Stimulated activated CD8-positive, alpha-beta memory T cell treated with anti-CD3 and anti-CD28 coated beads, Interleukin-12 subunit alpha, Interleukin-12 subunit beta, amount 100 ng/mL, for 24 hours (primary cell): ENCODE results near the gene TBC1D14.
A peak's percentile ranks its signal among the peaks of the same experiment; 100 is the strongest.
"Not testable (repeated sequence)": the region's sequence is repeated elsewhere in the genome, so short reads cannot be mapped to it uniquely, and the experiment has no call there.

Experiments
- DNase-seq: peaks from one replicate; pipeline ENCODE4 v3.0.0-alpha.2; 2020; ENCODE audit errors: extremely low read depth

TBC1D14 gene

DNA sequence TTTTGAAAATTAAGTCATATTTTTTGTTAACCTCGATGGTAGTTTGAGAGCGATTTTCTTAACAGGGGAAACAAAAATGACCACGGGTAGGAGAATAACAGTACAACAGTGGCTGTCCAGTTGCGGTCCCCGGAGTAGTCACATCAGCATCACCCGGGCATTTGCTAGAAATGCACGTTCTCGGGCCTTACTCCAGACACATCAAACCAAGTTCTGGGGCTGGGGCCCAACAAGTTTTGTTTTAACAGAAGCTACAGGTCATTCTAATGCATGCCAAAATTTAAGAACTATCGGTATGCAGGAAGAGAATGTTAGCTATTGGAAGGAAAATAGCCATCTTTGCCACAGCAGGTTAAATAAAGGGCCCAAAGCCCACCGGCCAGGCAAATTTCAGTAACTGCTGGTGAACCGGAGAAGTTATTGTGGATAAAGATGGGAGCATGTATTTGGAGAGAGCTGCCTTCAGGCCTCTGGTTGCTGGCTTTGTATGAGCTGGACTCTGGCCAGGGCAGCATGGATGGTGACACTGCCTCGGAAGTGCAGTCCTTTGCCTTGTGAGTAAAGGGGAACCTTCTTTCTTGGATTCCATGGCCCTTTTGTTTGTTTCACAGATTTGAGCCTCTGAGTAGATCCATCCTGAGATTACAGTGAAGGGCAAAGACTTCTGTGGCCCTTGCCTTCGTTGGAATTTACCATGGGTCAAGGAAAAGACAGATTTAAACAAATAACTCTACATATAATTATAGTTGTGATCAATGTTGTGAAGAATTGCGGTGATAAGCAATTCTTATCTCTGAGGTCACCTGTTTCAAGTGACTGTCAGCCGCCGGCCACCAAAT lies 62.1 kb downstream of the TBC1D14 start:
- DNase-seq: no peak

DNA sequence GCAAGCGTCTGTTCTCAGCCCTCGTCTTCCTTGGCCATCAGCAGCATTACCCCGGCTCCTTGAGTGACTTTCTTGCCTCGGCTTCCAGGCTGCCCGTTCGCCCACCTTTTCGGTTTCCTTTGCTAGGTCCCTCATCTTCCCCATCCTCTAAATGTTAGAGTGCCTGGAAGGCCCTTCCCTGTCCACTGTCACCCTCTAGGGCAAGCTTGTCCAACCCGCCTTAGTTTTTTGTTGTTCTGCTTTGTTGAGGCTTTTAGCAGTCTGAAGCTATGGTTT lies 62.7 kb downstream of the TBC1D14 start:
- DNase-seq: no peak

DNA sequence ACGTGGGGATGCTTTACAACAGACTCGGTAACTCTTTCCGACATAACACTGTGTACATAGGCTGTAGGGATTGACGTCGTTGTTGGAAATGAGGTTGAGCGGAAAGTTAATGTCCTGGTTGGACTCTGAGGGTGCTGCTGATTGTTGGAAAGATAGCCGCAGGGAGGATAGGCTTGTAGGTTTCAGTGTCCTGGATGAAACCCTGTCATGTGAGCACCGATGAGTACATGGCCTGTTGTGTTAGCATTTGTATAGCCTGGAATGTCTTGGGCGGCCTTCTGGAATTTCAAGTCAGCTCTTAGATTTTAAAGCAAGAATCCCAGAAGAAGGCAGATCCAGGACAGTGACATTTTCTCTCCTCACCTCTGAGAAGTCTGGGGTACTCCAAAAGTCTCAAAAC lies 63.3 kb downstream of the TBC1D14 start:
- no peak for DNase-seq

DNA sequence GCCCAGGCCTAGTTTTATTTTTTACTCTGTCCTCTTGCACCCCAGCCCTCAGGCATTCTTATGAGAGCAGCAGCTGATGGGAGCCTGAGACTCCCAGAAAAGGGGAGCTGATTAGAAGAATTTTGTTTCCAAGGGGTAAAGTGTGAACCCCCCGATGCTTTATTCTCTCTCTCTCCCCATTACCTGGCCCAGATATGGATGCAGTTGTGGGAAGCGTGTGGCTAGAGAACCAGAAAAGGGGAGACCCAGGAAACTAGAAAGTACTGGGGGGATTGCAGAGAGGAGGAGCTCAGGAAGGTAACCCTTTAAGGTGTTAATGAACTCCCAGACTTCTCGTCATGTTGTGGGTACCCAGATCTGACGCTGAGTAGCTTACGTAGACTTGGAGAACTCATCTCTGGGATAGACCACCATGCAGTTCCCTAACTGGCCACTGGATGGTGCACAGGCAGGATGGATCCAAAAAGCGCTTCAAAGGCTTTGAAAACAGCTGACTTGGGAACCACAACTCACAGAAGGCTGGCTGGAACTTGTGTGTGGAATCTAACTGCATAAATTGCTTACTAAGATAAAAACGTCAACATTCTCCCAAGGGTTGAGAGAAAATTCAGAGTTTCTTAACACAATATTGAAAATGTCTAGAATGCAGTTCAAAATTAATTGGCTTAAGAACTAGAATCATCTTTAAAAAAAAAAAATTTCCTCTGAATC lies 64.7 kb downstream of the TBC1D14 start:
- DNase-seq: peak; percentile 47

DNA sequence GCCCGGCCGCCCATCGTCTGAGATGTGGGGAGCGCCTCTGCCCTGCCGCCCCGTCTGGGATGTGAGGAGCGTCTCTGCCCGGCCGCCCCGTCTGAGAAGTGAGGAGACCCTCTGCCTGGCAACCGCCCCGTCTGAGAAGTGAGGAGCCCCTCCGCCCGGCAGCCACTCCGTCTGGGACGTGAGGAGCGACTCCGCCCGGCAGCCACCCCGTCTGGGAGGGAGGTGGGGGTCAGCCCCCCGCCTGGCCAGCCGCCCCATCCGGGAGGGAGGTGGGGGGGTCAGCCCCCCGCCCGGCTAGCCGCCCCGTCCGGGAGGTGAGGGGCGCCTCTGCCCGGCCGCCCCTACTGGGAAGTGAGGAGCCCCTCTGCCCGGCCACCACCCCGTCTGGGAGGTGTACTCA lies 68.2 kb downstream of the TBC1D14 start:
- not testable (repeated sequence) for DNase-seq

DNA sequence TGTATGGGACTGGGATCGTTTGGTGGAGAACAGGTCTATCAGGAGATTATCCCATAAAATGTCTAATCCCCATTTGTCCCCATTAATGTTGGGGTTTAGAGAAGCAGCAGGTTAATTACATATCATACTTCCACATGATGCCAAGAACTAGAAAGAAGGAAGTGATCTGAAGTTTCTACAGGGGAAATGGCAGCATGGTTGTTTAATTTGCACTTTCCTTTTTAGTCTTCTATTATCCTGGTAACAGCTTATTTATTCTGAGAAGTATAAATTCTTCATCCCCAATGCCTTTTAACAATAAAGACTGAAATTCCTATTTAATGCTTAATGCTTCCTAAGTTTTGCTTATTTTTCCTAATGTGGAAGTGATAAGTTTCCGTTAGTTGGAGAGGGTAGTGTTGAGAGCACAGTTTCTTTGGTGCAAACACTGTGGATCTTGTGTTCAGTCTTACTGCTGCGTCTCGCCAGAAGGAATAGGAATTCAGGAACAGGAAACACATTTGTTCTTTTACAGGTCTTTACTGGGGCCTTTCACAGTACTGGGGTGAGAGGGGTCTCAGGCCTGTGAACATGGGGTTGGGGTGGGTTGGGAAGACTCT lies 74.0 kb downstream of the TBC1D14 start:
- no peak for DNase-seq

DNA sequence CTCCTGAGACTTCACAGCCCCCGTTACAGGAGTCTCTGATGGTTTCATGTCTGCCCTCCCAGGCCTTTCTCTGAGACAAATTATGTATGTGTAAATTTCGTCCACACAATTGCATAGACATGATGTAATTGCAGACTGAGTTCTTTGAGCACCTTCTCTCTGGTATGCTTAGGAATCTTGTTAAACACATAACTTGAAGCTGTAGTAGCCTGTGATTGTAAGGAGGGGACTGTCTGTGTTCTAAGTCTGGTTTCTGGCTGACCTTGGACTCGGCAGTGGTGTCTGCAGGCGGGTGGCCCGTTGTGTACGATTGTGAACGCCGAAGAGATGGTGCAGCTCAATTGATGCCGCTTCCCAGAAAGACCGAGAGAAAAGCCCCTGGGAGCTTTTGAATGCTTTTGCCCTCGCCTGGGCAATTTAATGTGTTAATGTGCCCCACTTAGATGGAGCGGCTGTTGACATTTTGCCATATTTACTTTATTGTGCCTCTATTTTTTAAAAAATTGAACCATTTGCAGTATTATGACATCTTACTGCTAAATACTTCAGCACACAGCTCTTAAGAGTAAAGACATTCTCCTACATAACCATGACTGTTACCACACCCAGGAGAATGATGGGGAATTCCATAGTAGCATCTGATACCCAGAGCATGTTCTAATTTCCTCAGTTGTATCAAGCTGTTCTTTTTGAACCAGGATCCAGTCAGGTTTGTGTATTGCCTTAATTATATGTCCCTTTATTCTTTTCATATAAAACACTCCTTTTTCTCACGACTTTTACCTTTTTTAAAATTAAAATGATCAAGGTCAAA lies 75.2 kb downstream of the TBC1D14 start:
- DNase-seq: no peak

DNA sequence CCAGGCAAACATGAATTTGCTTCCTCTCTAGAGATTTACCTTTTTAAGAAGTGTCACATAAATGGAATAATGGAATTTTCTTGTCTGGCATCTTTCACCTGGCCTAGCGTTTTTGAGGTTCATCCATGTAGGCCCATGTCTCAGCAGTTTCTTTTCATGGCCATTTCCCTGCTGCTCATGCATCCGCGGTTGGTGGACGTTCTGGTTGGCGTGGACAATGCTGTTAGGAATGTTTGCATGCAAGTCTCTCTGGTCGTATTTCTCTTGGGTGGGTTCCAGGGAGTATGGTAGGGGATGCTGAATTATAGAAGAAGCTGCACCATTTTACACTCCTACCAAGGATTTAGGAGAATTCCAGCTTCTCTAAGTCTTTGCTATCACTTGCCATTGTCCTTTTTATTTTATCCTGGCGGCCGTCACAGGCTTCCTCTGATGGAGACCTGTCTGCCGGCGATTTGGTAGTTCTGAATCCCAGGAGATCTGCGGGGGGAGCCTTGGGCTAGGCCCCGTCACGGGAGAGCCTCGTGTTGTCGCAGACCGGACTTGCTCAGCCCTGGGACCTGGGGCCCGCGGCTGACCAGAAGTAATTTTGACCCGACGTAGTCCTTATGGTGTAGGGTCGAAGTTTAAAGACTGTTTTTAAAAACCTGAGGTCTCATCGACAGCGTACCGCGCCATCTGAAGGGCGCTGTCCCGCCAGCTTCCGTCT lies 76.6 kb downstream of the TBC1D14 start:
- DNase-seq: no peak

DNA sequence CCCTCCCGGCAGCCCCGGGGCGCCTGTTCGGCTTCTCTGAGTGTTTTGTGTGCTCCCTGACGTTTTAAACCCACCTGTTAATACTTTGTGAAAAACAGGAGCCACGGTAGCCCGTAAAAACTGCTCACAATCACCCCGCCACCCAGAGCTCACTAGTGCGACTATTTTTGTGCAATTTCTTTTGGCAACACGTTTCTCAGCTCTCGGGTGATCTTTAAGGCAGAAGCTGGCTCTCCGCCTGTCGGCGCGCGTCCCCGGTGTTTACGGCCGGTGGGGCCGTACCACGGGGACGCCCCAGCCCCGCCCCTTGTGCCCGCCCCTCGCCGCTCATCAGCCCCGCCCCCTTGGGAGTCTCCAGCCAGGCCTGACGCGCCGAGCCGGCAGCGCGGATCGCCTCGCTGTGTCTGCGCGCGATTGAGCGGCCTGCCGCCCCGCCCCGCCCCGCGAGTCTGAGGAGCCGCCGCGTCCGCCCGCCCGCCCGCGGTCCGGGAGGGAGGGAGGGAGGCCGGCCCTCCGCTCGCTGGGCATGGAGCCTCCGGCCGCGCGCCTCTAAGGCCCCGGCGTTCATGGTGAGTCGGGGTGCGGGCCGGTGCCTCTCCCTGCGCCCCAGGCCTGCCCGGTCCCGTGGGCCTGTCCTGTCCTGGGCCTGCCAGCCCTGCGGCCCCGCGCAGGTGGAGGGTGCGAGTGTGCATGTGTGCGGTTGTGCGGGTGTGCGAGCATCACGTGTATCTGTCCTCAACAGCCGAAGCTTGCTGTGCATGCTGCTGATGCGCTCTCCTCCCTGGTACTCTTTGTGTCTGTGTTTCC lies 77.4 kb downstream of the TBC1D14 start:
- peak; percentile 78 for DNase-seq

DNA sequence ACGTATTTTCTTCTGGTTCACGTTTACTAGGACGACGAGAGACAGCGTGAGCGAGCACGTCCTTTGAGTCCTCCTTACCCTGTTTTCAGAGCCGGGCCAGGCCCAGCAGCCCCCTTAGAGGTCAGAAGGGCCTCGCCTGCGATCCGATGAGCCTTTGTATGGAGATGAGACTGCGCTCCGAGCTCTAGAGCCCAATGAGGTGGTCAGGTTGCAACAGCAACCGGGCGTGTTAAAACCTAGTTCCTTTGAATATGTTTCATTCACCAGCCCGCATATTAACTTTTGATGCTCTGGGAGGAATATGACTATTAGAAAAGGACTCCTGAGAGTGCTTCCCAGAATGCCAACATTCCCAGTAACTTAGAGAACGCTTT lies 77.9 kb downstream of the TBC1D14 start:
- DNase-seq: no peak

DNA sequence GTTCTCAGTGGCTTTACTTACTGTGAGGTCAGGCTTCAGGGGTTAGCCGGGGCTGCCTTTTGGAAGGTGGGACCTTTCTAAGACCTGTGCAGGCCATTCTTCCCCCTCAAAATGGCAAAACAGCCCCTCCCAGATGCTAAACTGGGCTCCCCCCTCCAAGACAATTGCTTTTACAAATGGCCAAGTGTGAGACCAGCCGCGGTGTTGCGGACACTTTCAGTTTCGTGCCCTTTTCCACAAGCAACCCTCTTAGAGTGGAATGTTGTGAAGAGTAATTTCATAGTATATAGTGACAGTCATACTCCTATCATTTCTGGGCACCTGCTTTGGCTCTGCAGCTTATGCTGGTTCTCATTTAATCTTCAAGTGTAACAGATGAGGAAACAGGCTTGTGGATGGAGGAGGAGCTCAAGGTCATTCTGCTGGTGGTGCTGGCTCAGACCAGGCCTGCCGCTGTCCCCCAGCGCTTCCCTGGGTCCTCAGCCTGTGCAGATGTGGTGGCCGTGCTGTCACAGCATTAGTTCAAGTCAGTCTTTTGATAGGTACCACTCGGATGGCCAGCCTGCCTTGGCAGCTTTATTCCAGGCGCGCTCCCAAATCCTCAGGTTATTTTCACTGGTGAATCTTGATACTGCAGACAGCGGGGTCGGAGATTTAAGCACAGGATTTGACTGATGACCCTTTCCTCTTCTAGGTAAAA lies 78.5 kb downstream of the TBC1D14 start:
- DNase-seq: no peak

DNA sequence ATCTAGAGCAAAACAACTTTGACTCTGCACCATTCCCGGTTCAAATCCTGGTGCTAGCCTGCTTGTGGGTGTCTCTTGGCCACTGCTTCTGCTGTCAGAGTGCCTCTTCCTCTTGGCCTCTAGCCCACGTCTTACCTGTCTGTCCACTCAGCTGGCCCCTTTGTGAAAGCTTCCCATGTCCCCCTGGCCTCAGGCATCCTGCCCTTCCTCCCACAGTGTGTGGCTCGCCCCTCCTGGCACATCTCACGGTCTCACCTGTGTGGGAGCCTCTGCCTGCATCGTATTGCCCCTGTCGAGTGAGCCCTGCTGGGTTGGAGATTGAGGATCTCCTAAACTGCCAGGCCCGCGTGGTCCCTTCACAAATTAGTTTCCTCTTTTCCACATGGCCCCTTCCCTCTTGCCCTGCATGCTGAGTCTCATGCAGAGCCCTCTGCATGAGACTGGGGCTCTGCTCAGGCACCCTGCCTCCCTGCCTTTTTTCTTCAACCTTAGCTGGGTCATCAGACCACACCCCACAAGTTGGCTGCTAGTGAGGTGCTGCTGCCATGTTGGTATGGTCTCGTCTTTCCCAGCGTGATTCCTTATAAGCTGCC lies 79.8 kb downstream of the TBC1D14 start:
- no peak for DNase-seq

DNA sequence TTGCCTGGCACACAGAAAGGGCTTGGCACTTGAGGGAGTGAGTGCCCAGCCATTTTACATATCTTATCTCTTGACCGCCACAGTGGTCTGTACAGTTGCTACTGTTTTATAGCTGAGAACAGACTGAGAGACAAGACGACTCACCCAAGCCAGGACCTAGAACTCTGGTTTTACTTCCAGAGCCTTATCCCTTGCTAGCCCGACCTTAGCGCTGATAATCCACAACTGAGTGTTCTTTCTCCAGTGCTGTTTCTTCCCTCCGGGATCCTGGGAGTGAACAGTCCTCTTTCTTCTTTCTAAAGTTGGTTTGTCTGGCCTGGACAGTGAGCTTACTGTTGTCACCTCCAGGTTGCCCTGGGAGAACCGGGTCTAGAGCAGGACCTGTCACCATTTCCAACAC lies 81.0 kb downstream of the TBC1D14 start:
- no peak for DNase-seq

DNA sequence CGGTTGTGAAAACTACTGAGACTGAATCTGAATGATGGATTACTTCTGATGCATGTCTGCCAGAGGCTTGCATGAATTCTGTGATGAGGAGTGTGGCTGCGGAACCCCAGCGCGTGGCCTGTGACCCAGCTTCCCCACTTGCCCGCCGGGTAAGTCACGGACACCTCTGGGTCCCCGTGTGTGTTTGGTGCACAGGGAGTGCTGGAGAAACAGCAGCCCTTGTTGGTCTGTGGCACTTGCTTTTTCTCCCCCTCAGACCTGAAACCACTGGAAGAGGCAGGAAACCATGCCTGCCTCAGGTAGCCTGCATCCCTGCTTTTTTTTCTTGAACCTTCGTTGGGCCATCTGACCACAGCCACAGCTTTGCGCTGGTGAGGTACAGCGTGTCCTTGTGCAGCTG lies 81.6 kb downstream of the TBC1D14 start:
- DNase-seq: no peak

DNA sequence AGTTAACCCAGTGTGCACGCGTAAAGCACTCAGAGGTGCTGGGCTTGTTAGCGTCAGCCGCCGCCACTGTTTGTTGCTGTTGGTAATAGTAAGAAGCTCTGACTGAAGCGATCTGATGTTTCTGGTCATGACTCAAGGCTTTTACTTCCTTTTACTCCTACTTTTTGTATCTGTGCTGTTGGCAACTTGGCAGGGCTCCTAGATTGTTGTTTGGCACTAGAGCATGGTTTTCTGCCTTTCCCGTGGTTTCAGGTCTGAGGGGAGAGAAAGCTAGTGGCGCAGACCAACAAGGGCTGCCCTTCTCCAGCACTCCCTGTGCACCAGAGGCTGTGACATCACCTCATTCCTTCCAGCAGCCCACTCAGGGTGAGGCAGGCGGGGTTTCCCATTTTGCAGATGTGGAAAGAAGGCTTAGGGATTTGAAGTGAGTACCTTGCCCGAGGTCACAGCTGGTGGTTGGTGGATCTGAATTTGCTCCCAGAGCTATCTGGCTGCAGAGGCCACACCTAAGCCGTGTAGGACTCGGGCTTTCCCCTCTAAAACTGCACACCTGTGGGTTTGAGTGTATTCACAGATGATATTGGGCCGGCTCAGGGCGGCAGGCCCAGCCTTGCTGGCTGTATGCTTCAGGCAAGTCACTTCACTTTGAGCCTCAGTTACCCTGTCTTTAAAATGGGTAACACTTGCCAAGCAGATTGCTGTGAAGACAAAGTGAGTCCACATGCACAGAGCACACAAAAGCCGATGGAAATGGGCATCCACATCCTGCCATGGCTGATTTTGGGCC lies 82.3 kb downstream of the TBC1D14 start:
- DNase-seq: no peak

DNA sequence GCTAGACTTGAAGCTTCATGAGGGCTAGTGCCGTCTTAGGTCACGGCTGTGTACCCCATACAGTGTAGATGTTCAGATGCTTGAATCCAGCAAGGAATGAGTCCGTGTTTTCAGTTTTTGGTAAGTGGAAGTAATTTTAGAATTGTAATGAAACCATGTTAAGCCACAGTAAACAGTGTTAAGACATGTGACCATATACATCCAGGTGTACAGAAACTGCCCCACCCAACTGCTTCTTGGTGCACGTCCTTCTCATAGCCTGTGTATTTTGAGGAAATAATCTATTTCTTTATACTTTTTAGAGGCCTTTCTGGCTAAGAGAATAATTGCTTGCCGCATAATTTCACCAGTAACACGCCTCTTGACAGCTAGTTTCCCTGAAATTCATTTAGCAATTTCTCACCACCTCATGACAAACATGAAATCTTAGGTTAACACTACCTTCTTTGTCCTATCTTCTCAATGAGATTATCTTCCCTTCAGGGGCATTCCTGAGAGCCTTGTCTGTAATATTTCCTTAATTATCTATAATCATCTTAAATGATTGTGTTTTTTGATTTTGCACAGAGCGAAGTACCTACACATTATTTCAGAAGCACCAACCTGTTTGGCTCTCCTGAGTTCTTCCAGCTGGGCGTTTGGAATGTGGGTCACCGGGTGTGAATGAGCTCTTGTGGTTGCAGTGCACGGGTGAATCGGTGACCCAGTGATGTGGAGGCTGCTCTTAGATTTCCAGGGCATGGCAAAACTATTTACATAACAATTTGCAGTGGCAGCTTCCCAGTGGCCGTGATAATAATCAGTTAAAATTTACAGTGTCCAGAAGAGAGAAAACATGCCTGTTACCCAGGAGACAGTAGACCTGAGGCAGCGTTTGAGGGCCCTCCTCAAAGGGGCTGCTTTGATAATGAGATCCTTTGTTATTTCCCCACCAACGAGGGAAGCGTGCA lies 83.4 kb downstream of the TBC1D14 start:
- no peak for DNase-seq

DNA sequence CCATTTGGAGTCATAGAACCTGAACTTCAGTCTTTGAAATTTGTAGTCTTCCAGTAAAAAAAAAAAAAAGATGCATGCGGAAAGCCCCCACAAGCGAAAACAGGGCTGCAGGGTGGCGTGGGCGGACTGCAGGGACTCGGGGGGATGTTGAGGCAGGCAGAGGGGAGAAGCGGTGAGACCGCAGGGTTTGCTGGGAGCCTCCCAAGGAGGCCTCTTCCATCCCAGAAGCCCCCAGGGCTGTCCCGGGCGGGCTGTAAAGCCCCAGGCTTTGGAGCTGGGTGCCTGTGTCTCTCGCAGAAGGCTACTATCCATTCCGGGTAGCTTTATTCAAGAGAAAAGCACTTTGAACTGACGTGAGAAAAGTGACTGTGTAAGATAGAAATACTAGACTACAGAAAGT lies 86.9 kb downstream of the TBC1D14 start:
- DNase-seq: no peak
